ENCODE measurements around the gene HOXA7.

The HOXA7 gene
- total RNA-seq = 0 to 0.19 (median 0) reads per million in 3 donors

GRCh38 chr7:27156508-27156898, at the start of gene HOXA7:
Gene HOXA7, minus strand, starts transcription at chr7:27156675. Its CDS starts 130 bp downstream, at chr7:27156545.
- Histone ChIP-seq H3K9me3 (ENCODE audit: control insufficient read depth, low read length) (no peaks in the 10 kb centered on the region), H3K36me3 (ENCODE audit: control insufficient read depth, insufficient read depth, low read length) (no peaks in the 10 kb centered on the region), H3K4me3 (ENCODE audit: insufficient read depth, low read depth, low read length, poor library complexity, severe bottlenecking) (peak within 1 kb of the TSS; percentile 34), H3K27me3 (replicated peaks; ENCODE audit: control insufficient read depth, insufficient read depth, low read length, poor library complexity, severe bottlenecking) (peaks cover 81% of the 10 kb centered on the region), H3K27ac (ENCODE audit: insufficient read depth, low read length, poor library complexity, severe bottlenecking) (no peak within 1 kb of the TSS), H3K4me1 (ENCODE audit: control insufficient read depth, insufficient read depth, low read length, poor library complexity, severe bottlenecking) (peaks cover 52% of the 10 kb centered on the region)
- no peak for DNase-seq

GRCh38 chr7:27205325-27206280, 49.1 kb upstream of the HOXA7 start:
- H3K27me3 ChIP-seq (replicated peaks; ENCODE audit: control insufficient read depth, insufficient read depth, low read length, poor library complexity, severe bottlenecking) = peaks cover 72% of the 10 kb centered on the region
- H3K27ac ChIP-seq (ENCODE audit: insufficient read depth, low read length, poor library complexity, severe bottlenecking) = no peak overlapping the region
- H3K9me3 ChIP-seq (ENCODE audit: control insufficient read depth, low read length) = no peaks in the 10 kb centered on the region
- no peaks in the 10 kb centered on the region for H3K36me3 ChIP-seq (ENCODE audit: control insufficient read depth, insufficient read depth, low read length)
- DNase-seq = no peak
- no peak overlapping the region for H3K4me3 ChIP-seq (ENCODE audit: insufficient read depth, low read depth, low read length, poor library complexity, severe bottlenecking)
- H3K4me1 ChIP-seq (ENCODE audit: control insufficient read depth, insufficient read depth, low read length, poor library complexity, severe bottlenecking) = peaks cover 25% of the 10 kb centered on the region

- Histone ChIP-seq H3K4me3 (ENCODE audit: insufficient read depth, low read depth, low read length, poor library complexity, severe bottlenecking) (no peak overlapping the region), H3K27ac (ENCODE audit: insufficient read depth, low read length, poor library complexity, severe bottlenecking) (no peak overlapping the region), H3K4me1 (ENCODE audit: control insufficient read depth, insufficient read depth, low read length, poor library complexity, severe bottlenecking) (peaks cover 27% of the 10 kb centered on the region), H3K36me3 (ENCODE audit: control insufficient read depth, insufficient read depth, low read length) (no peaks in the 10 kb centered on the region), H3K9me3 (ENCODE audit: control insufficient read depth, low read length) (no peaks in the 10 kb centered on the region), H3K27me3 (replicated peaks; ENCODE audit: control insufficient read depth, insufficient read depth, low read length, poor library complexity, severe bottlenecking) (peaks cover 74% of the 10 kb centered on the region)
- DNase-seq = no peak
These were observed 48.4 kb upstream of the HOXA7 start for GRCh38 chr7:27204851-27205322.

- H3K27me3 ChIP-seq (replicated peaks; ENCODE audit: control insufficient read depth, insufficient read depth, low read length, poor library complexity, severe bottlenecking) = peaks cover 73% of the 10 kb centered on the region
- DNase-seq = no peak
- no peak overlapping the region for H3K4me3 ChIP-seq (ENCODE audit: insufficient read depth, low read depth, low read length, poor library complexity, severe bottlenecking)
- no peaks in the 10 kb centered on the region for H3K36me3 ChIP-seq (ENCODE audit: control insufficient read depth, insufficient read depth, low read length)
- no peaks in the 10 kb centered on the region for H3K9me3 ChIP-seq (ENCODE audit: control insufficient read depth, low read length)
- H3K27ac ChIP-seq (ENCODE audit: insufficient read depth, low read length, poor library complexity, severe bottlenecking) = no peak overlapping the region
- peaks cover 30% of the 10 kb centered on the region for H3K4me1 ChIP-seq (ENCODE audit: control insufficient read depth, insufficient read depth, low read length, poor library complexity, severe bottlenecking)
These were observed 47.6 kb upstream of the HOXA7 start for GRCh38 chr7:27203964-27204594.

GRCh38 chr7:27203365-27203953, 47.0 kb upstream of the HOXA7 start:
- no peaks in the 10 kb centered on the region for H3K9me3 ChIP-seq (ENCODE audit: control insufficient read depth, low read length)
- no peak overlapping the region for H3K4me3 ChIP-seq (ENCODE audit: insufficient read depth, low read depth, low read length, poor library complexity, severe bottlenecking)
- H3K4me1 ChIP-seq (ENCODE audit: control insufficient read depth, insufficient read depth, low read length, poor library complexity, severe bottlenecking) = peaks cover 35% of the 10 kb centered on the region
- no peaks in the 10 kb centered on the region for H3K36me3 ChIP-seq (ENCODE audit: control insufficient read depth, insufficient read depth, low read length)
- no peak for DNase-seq
- H3K27ac ChIP-seq (ENCODE audit: insufficient read depth, low read length, poor library complexity, severe bottlenecking) = no peak overlapping the region
- peaks cover 75% of the 10 kb centered on the region for H3K27me3 ChIP-seq (replicated peaks; ENCODE audit: control insufficient read depth, insufficient read depth, low read length, poor library complexity, severe bottlenecking)

- peaks cover 35% of the 10 kb centered on the region for H3K4me1 ChIP-seq (ENCODE audit: control insufficient read depth, insufficient read depth, low read length, poor library complexity, severe bottlenecking)
- no peaks in the 10 kb centered on the region for H3K36me3 ChIP-seq (ENCODE audit: control insufficient read depth, insufficient read depth, low read length)
- H3K4me3 ChIP-seq (ENCODE audit: insufficient read depth, low read depth, low read length, poor library complexity, severe bottlenecking) = no peak overlapping the region
- no peaks in the 10 kb centered on the region for H3K9me3 ChIP-seq (ENCODE audit: control insufficient read depth, low read length)
- peaks cover 80% of the 10 kb centered on the region for H3K27me3 ChIP-seq (replicated peaks; ENCODE audit: control insufficient read depth, insufficient read depth, low read length, poor library complexity, severe bottlenecking)
- H3K27ac ChIP-seq (ENCODE audit: insufficient read depth, low read length, poor library complexity, severe bottlenecking) = no peak overlapping the region
- DNase-seq = no peak
These were observed 46.3 kb upstream of the HOXA7 start for GRCh38 chr7:27202862-27203134.

GRCh38 chr7:27202018-27202861, 45.8 kb upstream of the HOXA7 start:
- H3K4me3 ChIP-seq (ENCODE audit: insufficient read depth, low read depth, low read length, poor library complexity, severe bottlenecking) = no peak overlapping the region
- H3K9me3 ChIP-seq (ENCODE audit: control insufficient read depth, low read length) = no peaks in the 10 kb centered on the region
- no peak for DNase-seq
- peaks cover 80% of the 10 kb centered on the region for H3K27me3 ChIP-seq (replicated peaks; ENCODE audit: control insufficient read depth, insufficient read depth, low read length, poor library complexity, severe bottlenecking)
- H3K4me1 ChIP-seq (ENCODE audit: control insufficient read depth, insufficient read depth, low read length, poor library complexity, severe bottlenecking) = peaks cover 35% of the 10 kb centered on the region
- no peak overlapping the region for H3K27ac ChIP-seq (ENCODE audit: insufficient read depth, low read length, poor library complexity, severe bottlenecking)
- H3K36me3 ChIP-seq (ENCODE audit: control insufficient read depth, insufficient read depth, low read length) = no peaks in the 10 kb centered on the region

GRCh38 chr7:27201580-27202017, 45.1 kb upstream of the HOXA7 start:
- no peak for DNase-seq
- Histone ChIP-seq H3K36me3 (ENCODE audit: control insufficient read depth, insufficient read depth, low read length) (no peaks in the 10 kb centered on the region), H3K4me3 (ENCODE audit: insufficient read depth, low read depth, low read length, poor library complexity, severe bottlenecking) (no peak overlapping the region), H3K27me3 (replicated peaks; ENCODE audit: control insufficient read depth, insufficient read depth, low read length, poor library complexity, severe bottlenecking) (peaks cover 82% of the 10 kb centered on the region), H3K27ac (ENCODE audit: insufficient read depth, low read length, poor library complexity, severe bottlenecking) (no peak overlapping the region), H3K9me3 (ENCODE audit: control insufficient read depth, low read length) (no peaks in the 10 kb centered on the region), H3K4me1 (ENCODE audit: control insufficient read depth, insufficient read depth, low read length, poor library complexity, severe bottlenecking) (peaks cover 35% of the 10 kb centered on the region)

- Histone ChIP-seq H3K27ac (ENCODE audit: insufficient read depth, low read length, poor library complexity, severe bottlenecking) (no peak overlapping the region), H3K27me3 (replicated peaks; ENCODE audit: control insufficient read depth, insufficient read depth, low read length, poor library complexity, severe bottlenecking) (peaks cover 83% of the 10 kb centered on the region), H3K36me3 (ENCODE audit: control insufficient read depth, insufficient read depth, low read length) (no peaks in the 10 kb centered on the region), H3K9me3 (ENCODE audit: control insufficient read depth, low read length) (no peaks in the 10 kb centered on the region), H3K4me1 (ENCODE audit: control insufficient read depth, insufficient read depth, low read length, poor library complexity, severe bottlenecking) (peaks cover 35% of the 10 kb centered on the region), H3K4me3 (ENCODE audit: insufficient read depth, low read depth, low read length, poor library complexity, severe bottlenecking) (no peak overlapping the region)
- no peak for DNase-seq
These were observed 44.5 kb upstream of the HOXA7 start for GRCh38 chr7:27200761-27201579.

Measured in effector memory CD4-positive, alpha-beta T cell (primary cell).